Fibroblast of lung (primary cell): ENCODE measurements around the gene RARRES2. TPM values are rescaled to one million over a fixed set of nuclear protein-coding genes. Genes with fewer than 3 reads are reported as not detected.
"Not testable (repeated sequence)": the region's sequence is repeated elsewhere in the genome, so short reads cannot be mapped to it uniquely, and the experiment has no call there.

ENCODE experiments used
- DNase-seq, 2 donors: peaks; one replicate each; pipeline versions ENCODE4 v3.0.0 to v3.0.0-alpha.2; 2010; ENCODE audit warnings: low read depth in 2 of 2
- H2AFZ ChIP-seq: 2 replicates; pipeline ENCODE4 v1.5.1; 2012; ENCODE audit warnings: low read length, control low read depth, inconsistent platforms
- H3K27ac ChIP-seq: 2 replicates; pipeline ENCODE4 v1.5.1; 2011; ENCODE audit warnings: low read length, control low read depth; ENCODE audit not compliant: insufficient read depth
- H3K27me3 ChIP-seq: 2 replicates; pipeline ENCODE4 v1.5.1; 2011; ENCODE audit warnings: mild to moderate bottlenecking, low read length; ENCODE audit not compliant: control insufficient read depth, insufficient read depth
- H3K36me3 ChIP-seq: 2 replicates; pipeline ENCODE4 v1.5.1; 2011; ENCODE audit warnings: low read length; ENCODE audit not compliant: control insufficient read depth, insufficient read depth
- H3K4me1 ChIP-seq: 2 replicates; pipeline ENCODE4 v1.5.1; 2011; ENCODE audit warnings: low read length; ENCODE audit not compliant: control insufficient read depth, insufficient read depth; ENCODE audit errors: extremely low read depth
- H3K4me2 ChIP-seq: 2 replicates; pipeline ENCODE4 v1.5.1; 2011; ENCODE audit warnings: low read length, control low read depth; ENCODE audit not compliant: insufficient read depth; ENCODE audit errors: extremely low read depth
- H3K4me3 ChIP-seq, 4 experiments: fragments of 200-600 bp in 1 of 4; sonication (generic) in 1 of 4; replicated peaks in 1 of 4; 2 replicates each; pipeline ENCODE4 v1.5.1; 2011 to 2016; ENCODE audit warnings: low read length in 4 of 4, low read depth in 3 of 4, mild to moderate bottlenecking in 3 of 4, control low read depth in 2 of 4, inconsistent platforms in 1 of 4, mixed read lengths in 1 of 4; ENCODE audit not compliant: insufficient read depth in 1 of 4; ENCODE audit errors: control extremely low read depth in 1 of 4
- H3K79me2 ChIP-seq: 2 replicates; pipeline ENCODE4 v1.5.1; 2012; ENCODE audit warnings: mild to moderate bottlenecking, low read length, inconsistent platforms; ENCODE audit not compliant: control insufficient read depth, insufficient read depth
- H3K9ac ChIP-seq: 2 replicates; pipeline ENCODE4 v1.5.1; 2011; ENCODE audit warnings: mild to moderate bottlenecking, low read length, control low read depth; ENCODE audit not compliant: insufficient read depth
- H3K9me3 ChIP-seq: 2 replicates; pipeline ENCODE4 v1.5.1; 2012; ENCODE audit warnings: low read depth, low read length; ENCODE audit not compliant: control insufficient read depth, insufficient read depth
- H4K20me1 ChIP-seq: 2 replicates; pipeline ENCODE4 v1.5.1; 2011; ENCODE audit warnings: low read length; ENCODE audit not compliant: control insufficient read depth, insufficient read depth; ENCODE audit errors: extremely low read depth
- polyA plus RNA-seq, 2 donors: library from polyadenylated mRNA; depleted of rRNA in 1 of 2; stranded (reverse) in 1 of 2; unstranded in 1 of 2; fragments of >200 nt; gene quantifications; 2 replicates each; pipeline ENCODE4 v1.2.1, GENCODE V29; 2011 to 2012; ENCODE audit warnings: missing spikeins in 1 of 2
- total RNA-seq: library from RNA; depleted of rRNA; stranded (reverse); fragments of >200 nt; gene quantifications from 2 replicates; pipeline ENCODE4 v1.2.1, GENCODE V29; 2014

Gene RARRES2
- total and polyA plus RNA-seq, 2 donors (not counting 1 experiment from before 2014, with no cell fraction given), result 65.6 to 67.0 TPM

- not testable (repeated sequence) for H3K4me3 ChIP-seq, H4K20me1 ChIP-seq, DNase-seq, H3K27me3 ChIP-seq, H3K4me2 ChIP-seq, H3K4me1 ChIP-seq, H3K9ac ChIP-seq, H2AFZ ChIP-seq, H3K27ac ChIP-seq, H3K36me3 ChIP-seq, H3K79me2 ChIP-seq, H3K9me3 ChIP-seq
These were observed 36.8 kb downstream of the RARRES2 start for GRCh38 chr7:150304499-150305258.

- H3K4me3 ChIP-seq, H3K27me3 ChIP-seq, H3K27ac ChIP-seq, H2AFZ ChIP-seq, H4K20me1 ChIP-seq, H3K36me3 ChIP-seq, H3K79me2 ChIP-seq, H3K4me2 ChIP-seq, H3K9ac ChIP-seq, H3K4me1 ChIP-seq, H3K9me3 ChIP-seq: not testable (repeated sequence)
- peak in 1 of 2 donors; percentile 72 for DNase-seq
These were observed 38.5 kb downstream of the RARRES2 start for GRCh38 chr7:150302908-150303310.

GRCh38 chr7:150297978-150298377, 43.5 kb downstream of the RARRES2 start:
- not testable (repeated sequence) for H3K4me1 ChIP-seq, DNase-seq, H4K20me1 ChIP-seq, H3K79me2 ChIP-seq, H3K9me3 ChIP-seq, H3K36me3 ChIP-seq, H3K4me3 ChIP-seq, H3K27me3 ChIP-seq, H3K9ac ChIP-seq, H2AFZ ChIP-seq, H3K27ac ChIP-seq, H3K4me2 ChIP-seq

- not testable (repeated sequence) for H3K9ac ChIP-seq, DNase-seq, H3K27me3 ChIP-seq, H3K4me1 ChIP-seq, H3K36me3 ChIP-seq, H4K20me1 ChIP-seq, H2AFZ ChIP-seq, H3K79me2 ChIP-seq, H3K4me3 ChIP-seq, H3K4me2 ChIP-seq, H3K27ac ChIP-seq, H3K9me3 ChIP-seq
These were observed 44.6 kb downstream of the RARRES2 start for GRCh38 chr7:150296802-150297201.

GRCh38 chr7:150295614-150296013, 45.8 kb downstream of the RARRES2 start:
- DNase-seq, H3K4me3 ChIP-seq, H3K4me1 ChIP-seq, H3K4me2 ChIP-seq, H4K20me1 ChIP-seq, H3K36me3 ChIP-seq, H3K27me3 ChIP-seq, H2AFZ ChIP-seq, H3K9me3 ChIP-seq, H3K9ac ChIP-seq, H3K27ac ChIP-seq, H3K79me2 ChIP-seq: not testable (repeated sequence)

- not testable (repeated sequence) for H4K20me1 ChIP-seq, H3K27ac ChIP-seq, H3K4me1 ChIP-seq, H3K4me2 ChIP-seq, DNase-seq, H3K9ac ChIP-seq, H3K9me3 ChIP-seq, H3K79me2 ChIP-seq, H3K27me3 ChIP-seq, H2AFZ ChIP-seq, H3K4me3 ChIP-seq, H3K36me3 ChIP-seq
These were observed 46.4 kb downstream of the RARRES2 start for GRCh38 chr7:150295027-150295426.

- not testable (repeated sequence) for DNase-seq, H3K9me3 ChIP-seq, H3K9ac ChIP-seq, H3K4me1 ChIP-seq, H3K4me3 ChIP-seq, H3K27me3 ChIP-seq, H4K20me1 ChIP-seq, H2AFZ ChIP-seq, H3K79me2 ChIP-seq, H3K36me3 ChIP-seq, H3K4me2 ChIP-seq, H3K27ac ChIP-seq
These were observed 51.1 kb downstream of the RARRES2 start for GRCh38 chr7:150290317-150290716.
